Mucosa of descending colon (tissue), 3 donors: ENCODE data around the gene PRF1. TPM values are rescaled to one million over a fixed set of nuclear protein-coding genes. Genes with fewer than 3 reads are reported as not detected.
"Not testable (repeated sequence)": the region's sequence is repeated elsewhere in the genome, so short reads cannot be mapped to it uniquely, and the experiment has no call there.

Experiments used
- ATAC-seq: fragments of 200-7000 bp; cut with Tn5 transposase; one replicate; pipeline ENCODE4 v1.9.1; 2020; ENCODE audit warnings: mild to moderate bottlenecking, moderate library complexity
- DNase-seq, 3 donors: peaks; one replicate each; pipeline ENCODE4 v3.0.0-alpha.2; 2020
- H3K36me3 ChIP-seq: fragments of 200-600 bp; one replicate; pipeline ENCODE4 v1.8.0; 2021; ENCODE audit warnings: low read depth, mild to moderate bottlenecking
- H3K4me1 ChIP-seq: fragments of 200-600 bp; one replicate; pipeline ENCODE4 v1.8.0; 2021; ENCODE audit warnings: low read depth, mild to moderate bottlenecking
- H3K4me3 ChIP-seq: fragments of 200-600 bp; one replicate; pipeline ENCODE4 v1.8.0; 2021; ENCODE audit warnings: mild to moderate bottlenecking
- H3K9me3 ChIP-seq: fragments of 200-600 bp; one replicate; pipeline ENCODE4 v1.8.0; 2021; ENCODE audit warnings: mild to moderate bottlenecking
- CTCF ChIP-seq: fragments of 200-600 bp; IDR thresholded peaks from one replicate; pipeline ENCODE4 v1.8.0; 2022; ENCODE audit warnings: antibody characterized with exemption, mild to moderate bottlenecking
- intact Hi-C, 2 donors: fragments of 100-400 bp; cut with DNase I in 1 of 2; cut with micrococcal nuclease in 1 of 2; formaldehyde crosslinking; loops; one replicate each; pipeline versions ENCODE4 v1.11.0 to v1.11.1; 2022; cut with DNase I, micrococcal nuclease
- total RNA-seq, 3 donors: library from RNA; stranded (reverse); fragmentation: NEBNext Ultra II Directional in 2 of 3; extraction: Animal tissue kit (Norgen Biotek cat#: 25700) in 2 of 3; gene quantifications; one replicate each; pipeline versions ENCODE4 v1.2.1 to v1.2.4, GENCODE V29; 2021 to 2023
- donor health status: DM: no; HTN: no; CAD: no; lungs with moderate emphysema.
- donor health status: DM: no; HTN: no; CAD: no.
- donor health status: DM: no; HTN: yes; CAD: no.

The PRF1 gene
- total RNA-seq, 3 donors from 2014 or later = 2.5 to 3.7 (median 3.0) TPM

- ATAC-seq = no peak
- intact Hi-C loops = no loop called here
Measured at GRCh38 chr10:70615784-70616522, 13.4 kb upstream of the PRF1 start.

DNA sequence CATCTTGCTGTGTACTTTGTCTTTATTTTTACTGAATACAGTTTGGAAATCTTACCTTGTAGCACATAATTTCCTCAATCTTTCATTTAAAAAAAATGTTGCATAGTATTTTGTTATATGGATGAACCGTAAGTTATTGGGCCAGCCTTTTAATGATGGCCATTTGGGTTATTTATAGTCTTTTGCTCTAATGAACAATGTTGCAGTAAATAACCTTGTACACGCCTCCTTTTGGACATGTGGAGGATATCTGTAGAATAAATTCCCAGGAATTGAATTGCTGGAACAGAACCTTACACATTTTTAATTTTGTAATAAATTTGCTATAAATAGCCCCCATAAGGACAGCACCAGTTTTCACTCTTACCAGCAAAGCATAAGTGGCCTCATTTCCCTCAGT lies 12.7 kb upstream of the PRF1 start:
- no peak for DNase-seq
- no peak for TF ChIP-seq CTCF
- intact Hi-C loops = no loop called here

More at GRCh38 chr10:70615784-70616522, 13.4 kb upstream of the PRF1 start:
- DNase-seq = no peak
- TF ChIP-seq CTCF = no peak
- Histone ChIP-seq H3K4me3 (no peak overlapping the region), H3K4me1 (no peaks in the 10 kb centered on the region), H3K36me3 (no peaks in the 10 kb centered on the region), H3K9me3 (peaks cover 6% of the 10 kb centered on the region)

GRCh38 chr10:70614364-70614763 lies 11.8 kb upstream of the PRF1 start:
- intact Hi-C loops, H3K4me1 ChIP-seq: not testable (repeated sequence)

More for the DNA sequence above, 12.7 kb upstream of the PRF1 start:
- Histone ChIP-seq H3K36me3 (no peaks in the 10 kb centered on the region), H3K9me3 (peaks cover 4% of the 10 kb centered on the region), H3K4me1 (no peaks in the 10 kb centered on the region), H3K4me3 (no peak overlapping the region)
- ATAC-seq = no peak

DNA sequence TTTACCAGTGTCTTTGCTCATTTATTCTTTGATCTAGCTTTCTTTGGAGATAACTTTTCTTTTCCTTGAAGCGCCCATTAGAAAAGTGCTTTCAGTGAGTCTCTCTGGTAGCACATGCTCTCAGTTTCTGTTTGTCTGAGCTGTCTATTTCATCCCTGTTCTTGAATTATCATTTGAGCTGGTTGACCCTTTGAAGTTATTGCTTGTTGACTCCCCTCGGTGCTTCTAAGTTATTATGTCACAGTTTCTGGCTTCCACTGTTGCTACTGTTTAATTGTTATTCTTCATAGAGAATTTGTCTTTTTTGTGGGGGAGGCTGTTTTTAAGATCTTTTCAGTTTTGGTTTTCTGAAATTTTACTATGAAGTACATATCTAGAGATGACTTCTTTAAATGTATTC lies 11.4 kb upstream of the PRF1 start:
- Histone ChIP-seq H3K4me1 (no peaks in the 10 kb centered on the region), H3K9me3 (no peaks in the 10 kb centered on the region), H3K36me3 (no peaks in the 10 kb centered on the region), H3K4me3 (no peak overlapping the region)
- intact Hi-C loops = no loop called here
- DNase-seq = no peak
- ATAC-seq = no peak
- TF ChIP-seq CTCF = no peak

More at GRCh38 chr10:70614364-70614763, 11.8 kb upstream of the PRF1 start:
- not testable (repeated sequence) for DNase-seq, ATAC-seq, H3K36me3 ChIP-seq, H3K4me3 ChIP-seq, H3K9me3 ChIP-seq

DNA sequence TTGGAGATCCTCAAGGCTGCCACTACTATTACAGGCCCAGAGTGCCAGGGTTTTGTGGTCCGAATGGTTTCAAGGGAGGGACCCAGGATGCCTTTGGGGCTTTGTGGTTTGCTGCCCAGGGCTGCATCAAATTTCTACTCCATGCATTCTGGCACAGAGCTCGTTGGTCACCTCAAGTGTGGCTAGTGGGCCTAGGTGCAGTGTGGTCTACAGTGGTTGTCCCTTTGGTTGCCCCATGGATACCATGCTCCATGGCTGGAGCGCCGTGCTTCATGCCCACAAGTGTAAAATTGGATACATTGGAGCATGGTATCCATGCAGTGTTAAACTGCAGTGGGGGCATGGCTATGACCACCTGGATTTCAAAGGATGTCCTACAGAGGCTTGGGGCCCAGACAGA lies 5.4 kb upstream of the PRF1 start:
- intact Hi-C loops = no loop called here
- no peaks in the 10 kb centered on the region for H3K9me3 ChIP-seq
- DNase-seq (no peak), ATAC-seq (no peak)
- H3K36me3 ChIP-seq = no peaks in the 10 kb centered on the region
- no peaks in the 10 kb centered on the region for H3K4me1 ChIP-seq
- no peak overlapping the region for H3K4me3 ChIP-seq
- no peak for TF ChIP-seq CTCF

- ATAC-seq = no peak
- no peak for TF ChIP-seq CTCF
- H3K4me3 ChIP-seq = no peak overlapping the region
- DNase-seq = no peak
- no peaks in the 10 kb centered on the region for H3K9me3 ChIP-seq
- H3K4me1 ChIP-seq = no peaks in the 10 kb centered on the region
- no peaks in the 10 kb centered on the region for H3K36me3 ChIP-seq
- intact Hi-C loops = no loop called here
Measured at GRCh38 chr10:70605161-70605560, 2.6 kb upstream of the PRF1 start.
